Left lung (tissue), 10 donors: Measurements from ENCODE around the gene CHAD. TPM values are rescaled to one million over a fixed set of nuclear protein-coding genes. Genes with fewer than 3 reads are reported as not detected.

Source experiments
- ATAC-seq: fragments of 200-7000 bp; cut with Tn5 transposase; one replicate; pipeline ENCODE4 v1.9.1; 2020; ENCODE audit warnings: moderate library complexity
- DNase-seq, 4 donors: peaks; one replicate each; pipeline ENCODE4 v3.0.0-alpha.2; 2013 to 2020
- H3K27ac ChIP-seq, 2 donors: fragments of 200-600 bp; sonication (generic) in 1 of 2; one replicate each; pipeline versions ENCODE4 v1.5.0 to v1.8.0; 2020 to 2021
- H3K27me3 ChIP-seq, 2 donors: fragments of 200-600 bp; sonication (generic) in 1 of 2; one replicate each; pipeline versions ENCODE4 v1.5.0 to v1.8.0; 2020 to 2021
- H3K36me3 ChIP-seq, 2 donors: fragments of 200-600 bp; sonication (generic) in 1 of 2; one replicate each; pipeline versions ENCODE4 v1.5.0 to v1.8.0; 2020 to 2021
- H3K4me1 ChIP-seq, 2 donors: fragments of 200-600 bp; one replicate each; pipeline ENCODE4 v1.8.0; 2021
- H3K4me3 ChIP-seq, 2 donors: fragments of 200-600 bp; sonication (generic) in 1 of 2; one replicate each; pipeline versions ENCODE4 v1.5.0 to v1.8.0; 2020 to 2021; ENCODE audit warnings: mild to moderate bottlenecking in 1 of 2
- H3K9me3 ChIP-seq, 2 donors: fragments of 200-600 bp; sonication (generic) in 1 of 2; one replicate each; pipeline versions ENCODE4 v1.5.0 to v1.8.0; 2020 to 2021
- CTCF ChIP-seq, 2 donors: fragments of 200-600 bp; sonication (generic) in 1 of 2; IDR thresholded peaks; one replicate each; pipeline versions ENCODE4 v1.5.0 to v1.8.0; 2021; ENCODE audit warnings: antibody characterized with exemption in 2 of 2
- intact Hi-C, 2 donors: fragments of 100-400 bp; cut with DNase I; formaldehyde crosslinking; loops; one replicate each; pipeline versions ENCODE4 v1.11.2 to v1.14.2; 2022
- polyA plus RNA-seq, 6 donors: library from polyadenylated mRNA; unstranded; fragments of 120-200 nt; gene quantifications; one replicate each; pipeline ENCODE4 v1.2.1, GENCODE V29; 2013; ENCODE audit not compliant: insufficient read length in 6 of 6
- total RNA-seq, 2 donors: library from RNA; stranded (reverse); fragmentation: NEBNext Ultra II Directional; extraction: Animal tissue kit (Norgen Biotek cat#: 25700); gene quantifications; one replicate each; pipeline ENCODE4 v1.2.1, GENCODE V29; 2021
- donor health status: DM: no; HTN: yes; CAD: no.
- donor health status: DM: no; HTN: no; CAD: no.

The CHAD gene
- total and polyA plus RNA-seq, 8 donors, result 0.17 to 9.8 (median 5.2) TPM

- Histone ChIP-seq H3K4me3 (peak within 1 kb of the TSS; percentile 62 to 77), H3K27me3 (no peaks in the 10 kb centered on the region), H3K36me3 (no peaks in the 10 kb centered on the region), H3K27ac (peak within 1 kb of the TSS; percentile 74 to 83), H3K4me1 (peaks cover 20 to 69% of the 10 kb centered on the region in 2 donors), H3K9me3 (no peaks in the 10 kb centered on the region)
- DNase-seq (peak; percentile 65 to 95 (median 80)), ATAC-seq (peak; percentile 89)
- intact Hi-C loops, result no loop called here
- no peak for TF ChIP-seq CTCF (IDR thresholded peaks at IDR 0.05)
Observed at GRCh38 chr17:50425682-50426471, 42.8 kb downstream of the CHAD start, which contains the start of gene ACSF2. Gene ACSF2 (plus strand): TSS chr17:50426218. CDS start chr17:50426262, 44 bp downstream.

- Histone ChIP-seq H3K36me3 (no peaks in the 10 kb centered on the region), H3K27ac (peak overlapping the region; percentile 74 to 83), H3K27me3 (no peaks in the 10 kb centered on the region), H3K4me1 (peaks cover 20 to 76% of the 10 kb centered on the region in 2 donors), H3K9me3 (no peaks in the 10 kb centered on the region), H3K4me3 (peak overlapping the region; percentile 62 to 77)
- intact Hi-C loops, result no loop called here
- DNase-seq (peak in 1 of 4 donors; percentile 41), ATAC-seq (no peak)
- no peak for TF ChIP-seq CTCF (IDR thresholded peaks at IDR 0.05)
Observed at GRCh38 chr17:50424996-50425681, 43.5 kb downstream of the CHAD start.

GRCh38 chr17:50424246-50424995, 44.3 kb downstream of the CHAD start:
- ATAC-seq (no peak), DNase-seq (no peak)
- Histone ChIP-seq H3K27me3 (no peaks in the 10 kb centered on the region), H3K9me3 (no peaks in the 10 kb centered on the region), H3K36me3 (no peaks in the 10 kb centered on the region), H3K4me3 (no peak overlapping the region), H3K27ac (peak overlapping the region; percentile 55 to 56), H3K4me1 (peaks cover 20 to 71% of the 10 kb centered on the region in 2 donors)
- no peak for TF ChIP-seq CTCF (IDR thresholded peaks at IDR 0.05)
- intact Hi-C loops, result no loop called here

GRCh38 chr17:50423553-50424159, 45.0 kb downstream of the CHAD start:
- H3K27me3 ChIP-seq, result no peaks in the 10 kb centered on the region
- peak overlapping the region; percentile 55 to 56 for H3K27ac ChIP-seq
- intact Hi-C loops, result no loop called here
- H3K4me1 ChIP-seq, result peaks cover 20 to 68% of the 10 kb centered on the region in 2 donors
- no peaks in the 10 kb centered on the region for H3K36me3 ChIP-seq
- DNase-seq, result peak in 2 of 4 donors; percentile 18 to 64
- H3K9me3 ChIP-seq, result no peaks in the 10 kb centered on the region
- H3K4me3 ChIP-seq, result no peak overlapping the region
- no peak for TF ChIP-seq CTCF (IDR thresholded peaks at IDR 0.05)
- peak; percentile 13 for ATAC-seq
